UCSD-AML1 (cell line): Measurements from ENCODE around the gene DMAC2.
"Not testable (repeated sequence)": the region's sequence is repeated elsewhere in the genome, so short reads cannot be mapped to it uniquely, and the experiment has no call there.

Experiments
- DNase-seq: peaks from one replicate; lab custom pipeline; 2025; ENCODE audit not compliant: unreplicated experiment; lab: John Stamatoyannopoulos, UW

The DMAC2 gene

DNA sequence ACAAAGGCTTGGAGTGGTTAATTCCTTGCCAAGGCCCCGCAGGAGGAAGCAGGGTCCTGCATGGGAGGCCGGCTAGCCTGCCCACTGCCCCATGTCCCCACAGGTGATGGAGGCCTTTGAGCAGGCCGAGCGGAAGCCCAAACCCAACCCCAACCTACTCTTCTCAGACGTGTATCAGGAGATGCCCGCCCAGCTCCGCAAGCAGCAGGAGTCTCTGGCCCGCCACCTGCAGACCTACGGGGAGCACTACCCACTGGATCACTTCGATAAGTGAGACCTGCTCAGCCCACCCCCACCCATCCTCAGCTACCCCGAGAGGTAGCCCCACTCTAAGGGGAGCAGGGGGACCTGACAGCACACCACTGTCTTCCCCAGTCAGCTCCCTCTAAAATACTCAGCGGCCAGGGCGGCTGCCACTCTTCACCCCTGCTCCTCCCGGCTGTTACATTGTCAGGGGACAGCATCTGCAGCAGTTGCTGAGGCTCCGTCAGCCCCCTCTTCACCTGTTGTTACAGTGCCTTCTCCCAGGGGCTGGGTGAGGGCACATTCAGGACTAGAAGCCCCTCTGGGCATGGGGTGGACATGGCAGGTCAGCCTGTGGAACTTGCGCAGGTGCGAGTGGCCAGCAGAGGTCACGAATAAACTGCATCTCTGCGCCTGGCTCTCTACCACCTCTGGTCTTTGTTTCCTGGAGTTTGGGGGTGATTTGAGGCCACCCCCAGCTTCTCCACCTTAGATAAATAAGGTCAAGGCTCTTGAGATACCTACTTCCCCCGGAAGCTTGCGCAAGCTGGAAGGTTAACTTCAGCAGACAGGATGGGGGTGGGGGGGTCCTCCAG, 15.2 kb downstream of the DMAC2 start:
- no peak for DNase-seq

DNA sequence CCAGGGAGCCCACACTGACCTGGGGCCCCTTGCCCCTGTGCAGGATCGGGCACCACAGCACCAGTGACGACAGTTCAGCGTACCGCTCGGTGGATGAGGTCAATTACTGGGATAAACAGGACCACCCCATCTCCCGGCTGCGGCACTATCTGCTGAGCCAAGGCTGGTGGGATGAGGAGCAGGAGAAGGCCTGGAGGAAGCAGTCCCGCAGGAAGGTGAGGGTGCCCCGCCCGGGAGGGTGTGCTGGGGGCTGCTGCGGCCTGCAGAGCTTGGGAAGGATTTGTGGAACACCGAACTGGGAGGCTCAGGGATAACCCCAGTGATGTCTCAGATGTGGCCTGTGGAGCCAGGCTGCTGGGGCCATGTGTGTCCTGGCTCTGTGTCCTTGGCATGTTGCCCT, 16.8 kb downstream of the DMAC2 start:
- no peak for DNase-seq

DNA sequence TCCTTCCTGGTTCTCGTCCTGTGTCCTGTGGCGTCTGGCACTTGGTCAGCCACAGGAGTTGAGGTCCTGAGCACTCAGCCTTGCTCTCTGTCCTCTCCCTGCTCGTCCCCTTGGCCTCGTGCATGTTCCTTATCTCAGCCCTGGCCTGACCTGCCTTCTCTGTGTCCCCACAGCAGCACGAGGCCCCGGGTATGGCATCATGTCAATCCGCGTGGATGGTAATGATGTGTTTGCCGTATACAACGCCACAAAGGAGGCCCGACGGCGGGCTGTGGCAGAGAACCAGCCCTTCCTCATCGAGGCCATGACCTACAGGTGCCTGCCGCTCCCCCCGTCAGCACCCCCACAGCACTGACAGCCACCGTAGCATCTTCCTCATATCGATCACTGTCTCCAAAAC, 17.3 kb downstream of the DMAC2 start:
- no peak for DNase-seq

DNA sequence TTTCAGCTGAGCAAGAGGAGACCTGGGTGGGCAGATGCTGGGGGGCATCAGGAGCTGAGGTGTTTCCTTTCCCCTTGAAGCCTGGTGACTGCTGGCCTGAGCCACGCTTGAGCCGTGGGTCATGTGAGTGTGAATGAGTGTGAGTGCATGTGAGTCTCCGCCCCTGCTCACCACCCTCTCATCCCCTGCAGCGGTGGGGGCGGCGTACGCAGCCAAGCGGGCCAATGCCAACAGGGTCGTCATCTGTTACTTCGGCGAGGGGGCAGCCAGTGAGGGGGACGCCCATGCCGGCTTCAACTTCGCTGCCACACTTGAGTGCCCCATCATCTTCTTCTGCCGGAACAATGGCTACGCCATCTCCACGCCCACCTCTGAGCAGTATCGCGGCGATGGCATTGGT, 17.7 kb downstream of the DMAC2 start:
- DNase-seq: no peak

DNA sequence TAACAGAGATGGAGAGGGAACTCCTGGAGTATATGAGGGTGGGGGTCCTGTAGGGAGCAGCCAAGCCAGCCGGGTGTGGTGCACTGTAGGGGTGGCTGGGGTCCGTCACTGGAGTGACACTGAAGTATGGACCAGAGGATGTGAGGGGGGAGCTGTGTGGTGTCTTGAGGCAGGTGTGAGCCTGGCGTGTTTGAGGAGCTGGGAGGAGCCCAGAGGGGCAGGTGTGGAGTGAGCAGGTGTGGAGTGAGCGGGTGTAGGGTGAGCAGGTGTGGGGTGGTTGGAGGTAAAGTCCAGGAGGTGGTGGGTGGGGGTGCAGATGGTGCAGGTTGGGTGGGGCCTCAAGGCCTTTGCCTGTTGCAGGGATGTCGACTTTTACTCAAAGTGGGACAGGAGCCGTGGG, 18.4 kb downstream of the DMAC2 start:
- DNase-seq: no peak

DNA sequence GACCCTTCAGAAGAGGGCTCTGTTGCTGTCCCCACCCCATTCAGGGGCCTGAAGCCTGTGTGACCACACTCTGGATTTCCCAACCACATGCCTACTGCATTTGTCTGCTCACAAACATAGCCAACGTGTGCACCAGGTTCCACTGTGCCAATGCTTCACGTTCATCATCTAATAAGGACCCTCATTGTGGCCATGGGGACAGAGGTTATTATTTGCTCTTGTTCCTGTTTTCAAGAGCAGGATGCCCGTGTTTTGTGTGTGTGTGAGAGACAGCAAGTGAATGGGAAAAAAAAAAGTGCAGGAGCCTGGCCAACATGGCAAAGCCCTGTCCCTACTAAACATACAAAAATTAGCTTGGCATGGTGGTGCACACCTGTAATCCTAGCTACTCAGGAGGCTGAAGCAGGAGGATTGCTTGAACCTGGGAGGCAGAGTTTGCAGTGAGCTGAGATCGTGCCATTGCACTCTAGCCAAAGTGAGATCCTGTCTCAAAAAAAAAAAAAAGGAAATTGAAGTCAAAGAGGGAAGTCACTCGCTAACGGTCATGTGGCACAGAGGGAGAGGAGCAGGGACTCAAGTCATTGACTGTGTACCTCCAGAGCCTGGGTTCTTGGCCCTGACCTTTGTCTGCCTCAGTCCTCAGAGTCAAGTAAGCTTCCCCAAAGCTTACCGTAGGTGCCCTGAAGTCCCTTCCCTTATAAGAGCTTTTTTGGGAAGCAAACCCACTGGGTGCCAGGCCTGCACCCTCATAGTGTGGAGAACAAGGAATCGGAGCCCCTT, 19.4 kb downstream of the DMAC2 start:
- peak; percentile 38 for DNase-seq

DNA sequence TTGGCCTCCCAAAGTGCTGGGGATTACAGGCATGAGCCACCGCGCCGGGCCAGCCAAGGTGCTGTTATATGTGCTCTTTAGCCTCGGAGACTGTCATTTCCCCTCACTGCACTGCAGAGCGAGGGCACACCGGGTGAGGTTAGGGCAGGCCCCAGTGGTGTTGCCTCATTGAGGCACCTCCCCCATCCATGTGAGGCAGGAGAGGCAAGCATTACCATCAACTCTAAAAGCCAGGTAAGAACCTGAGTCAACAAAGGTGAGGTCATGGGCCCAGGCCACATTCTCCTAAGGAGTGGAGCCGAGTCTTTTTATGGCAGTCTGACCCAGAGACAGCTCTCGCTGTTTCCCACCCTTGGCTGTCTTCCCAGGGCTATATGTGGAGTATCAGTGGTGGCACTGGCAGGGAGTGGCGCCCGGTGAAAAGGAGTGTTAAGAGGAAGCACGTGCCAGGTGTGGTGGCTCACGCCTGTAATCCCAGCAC, 23.5 kb downstream of the DMAC2 start:
- DNase-seq: no peak

DNA sequence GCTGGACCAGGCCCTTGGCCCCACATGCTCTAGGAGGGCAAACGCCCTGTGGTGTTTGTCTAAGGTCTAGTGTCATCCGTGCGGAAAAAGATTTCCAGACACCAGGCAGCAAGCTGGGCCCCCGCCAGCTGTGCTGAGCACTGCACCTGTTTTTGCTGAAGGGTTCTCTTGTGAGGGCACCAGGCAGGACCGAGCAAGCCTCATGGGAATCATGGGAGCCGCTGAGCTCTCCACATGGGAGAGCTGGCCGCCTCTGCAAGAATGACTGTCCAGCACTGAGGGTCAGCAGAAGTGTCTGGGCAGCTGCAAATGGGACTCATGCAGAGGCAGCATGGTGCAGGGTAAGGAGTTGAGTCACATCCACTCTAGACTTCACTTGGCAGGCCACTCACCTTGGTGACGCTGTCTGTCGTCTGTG, 24.5 kb downstream of the DMAC2 start:
- DNase-seq: no peak

DNA sequence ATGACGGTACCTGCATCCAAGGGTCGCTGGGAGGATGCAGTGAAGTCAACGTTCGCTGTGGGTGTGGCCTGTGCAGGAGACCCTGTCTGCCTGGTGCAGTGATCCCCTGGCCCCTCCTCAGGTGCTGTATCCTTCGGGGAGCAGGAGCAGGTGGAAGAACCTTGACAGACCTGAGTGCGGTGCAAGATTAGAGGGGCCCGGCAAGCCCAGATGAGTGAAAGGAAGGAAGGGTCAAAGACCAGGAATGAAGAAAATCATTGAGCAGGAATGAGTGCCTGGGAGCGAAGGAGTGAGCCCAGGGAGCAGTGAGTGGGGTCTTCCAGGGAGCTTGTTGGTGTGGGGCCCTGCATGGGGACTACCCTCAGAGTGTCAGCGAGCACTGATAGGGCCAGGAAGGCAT, 25.3 kb downstream of the DMAC2 start:
- no peak for DNase-seq

DNA sequence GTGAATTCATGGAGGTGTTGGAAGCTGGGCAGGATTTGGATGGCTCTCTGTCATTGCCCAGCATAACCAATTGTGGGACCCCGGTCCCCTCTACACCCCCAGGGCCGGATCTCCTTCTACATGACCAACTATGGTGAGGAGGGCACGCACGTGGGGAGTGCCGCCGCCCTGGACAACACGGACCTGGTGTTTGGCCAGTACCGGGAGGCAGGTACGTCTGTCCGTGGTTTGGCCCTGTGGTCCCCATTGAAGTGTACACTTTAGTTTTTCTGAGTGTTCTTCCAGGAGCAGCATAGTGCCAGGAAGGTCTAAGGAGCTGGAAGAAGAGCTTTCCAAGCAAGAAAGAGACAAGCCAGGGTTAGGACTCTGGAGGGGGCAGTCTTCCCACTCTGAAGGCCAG, 25.8 kb downstream of the DMAC2 start:
- DNase-seq: no peak

DNA sequence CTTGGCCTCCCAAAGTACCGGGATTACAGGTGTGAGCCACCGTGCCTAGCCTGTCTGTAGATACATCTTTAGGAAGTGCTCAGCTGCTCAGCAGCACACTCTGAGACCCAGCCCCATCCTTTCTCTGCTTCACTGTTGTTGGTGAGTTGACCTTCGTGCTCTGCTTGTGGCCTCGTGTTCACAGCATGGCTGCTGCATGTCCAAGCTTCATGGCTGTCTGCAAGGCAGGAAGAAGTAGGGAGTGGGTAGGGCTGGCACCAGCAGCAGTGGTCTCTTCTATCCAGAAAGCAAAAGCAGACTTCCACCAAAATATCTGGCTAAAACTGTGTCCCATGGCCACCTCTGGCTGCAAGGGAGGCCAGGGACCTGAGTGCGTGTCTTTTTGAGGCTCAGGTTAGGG, 26.8 kb downstream of the DMAC2 start:
- no peak for DNase-seq

DNA sequence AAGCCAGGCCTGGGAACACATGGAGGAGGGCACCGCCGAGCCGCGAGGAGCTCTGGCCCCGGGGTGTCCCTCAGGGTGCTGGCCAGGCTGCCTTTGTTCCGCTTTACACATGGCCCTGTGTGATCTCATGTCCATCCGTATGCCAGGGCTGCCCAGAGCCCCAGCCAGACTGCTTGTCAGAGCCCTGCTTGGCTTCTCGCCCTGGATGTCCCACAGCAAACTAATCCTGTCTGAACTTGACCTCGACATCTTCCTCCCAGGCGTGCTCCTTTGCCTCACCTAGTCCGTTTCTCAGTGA, 27.8 kb downstream of the DMAC2 start:
- DNase-seq: no peak

DNA sequence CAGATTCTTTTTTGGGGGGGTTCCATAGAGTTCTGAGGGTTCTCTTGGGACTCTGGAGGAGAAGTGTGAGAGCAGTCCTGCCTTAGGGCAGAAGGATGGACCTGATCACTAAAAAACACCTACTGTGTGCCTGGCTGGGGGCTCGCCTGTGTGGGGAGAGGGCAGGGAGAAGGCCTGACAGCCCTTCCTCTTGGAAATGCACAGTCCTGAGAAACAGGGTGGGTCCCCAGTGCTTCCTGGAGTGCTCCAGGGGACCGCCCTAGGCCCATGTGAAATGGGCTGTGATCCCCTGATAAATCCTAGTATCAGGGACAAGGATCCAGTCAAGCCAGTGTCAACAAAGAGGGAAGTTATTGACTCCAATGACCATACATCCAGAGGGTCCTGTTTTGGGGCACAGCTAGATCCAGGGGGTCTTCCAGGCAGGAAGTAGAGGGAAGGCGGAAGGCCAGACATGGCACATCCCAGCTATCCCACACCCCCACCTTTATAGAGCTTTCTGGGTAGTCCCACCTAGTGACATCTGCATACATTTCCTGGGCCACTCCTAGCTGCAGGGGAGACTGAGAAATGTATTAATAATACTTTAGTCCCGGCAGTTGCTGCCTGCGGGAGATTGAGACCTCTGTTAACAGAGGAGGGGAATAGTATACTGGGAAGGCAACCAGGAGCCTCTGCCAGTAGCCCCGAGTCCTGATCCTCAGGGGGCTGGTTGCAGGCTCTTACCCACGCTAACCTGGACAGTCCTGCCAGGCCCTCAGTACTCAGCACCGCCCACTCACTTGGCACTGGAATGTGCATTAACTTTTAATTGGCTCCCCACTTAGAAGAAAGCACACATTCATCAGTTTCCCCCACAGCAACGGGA, 28.4 kb downstream of the DMAC2 start:
- no peak for DNase-seq

DNA sequence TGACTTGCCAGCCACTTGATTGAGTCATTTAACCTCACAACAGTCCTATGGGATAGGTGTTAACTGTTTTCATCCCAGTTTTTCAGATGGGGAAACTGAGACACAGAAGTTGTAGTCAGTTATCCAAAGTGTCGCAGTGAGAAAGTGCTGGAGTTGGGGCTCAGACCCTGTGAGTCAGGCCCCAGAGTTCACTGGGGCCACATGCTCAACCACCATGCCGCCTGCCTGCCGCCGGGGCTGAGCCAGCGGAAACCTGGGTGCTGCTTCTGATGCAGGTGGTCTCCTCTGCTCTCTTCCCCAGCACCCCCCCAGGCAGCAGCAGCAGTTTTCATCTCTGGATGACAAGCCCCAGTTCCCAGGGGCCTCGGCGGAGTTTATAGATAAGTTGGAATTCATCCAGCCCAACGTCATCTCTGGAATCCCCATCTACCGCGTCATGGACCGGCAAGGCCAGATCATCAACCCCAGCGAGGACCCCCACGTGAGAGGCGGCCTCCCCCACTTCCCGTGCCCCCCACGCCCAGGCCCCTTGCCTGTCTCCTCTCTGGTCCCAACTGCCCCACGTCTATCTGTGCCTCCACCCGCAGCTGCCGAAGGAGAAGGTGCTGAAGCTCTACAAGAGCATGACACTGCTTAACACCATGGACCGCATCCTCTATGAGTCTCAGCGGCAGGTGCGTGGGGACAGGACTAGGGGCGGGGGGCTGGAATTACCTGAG, 29.2 kb downstream of the DMAC2 start:
- no peak for DNase-seq

DNA sequence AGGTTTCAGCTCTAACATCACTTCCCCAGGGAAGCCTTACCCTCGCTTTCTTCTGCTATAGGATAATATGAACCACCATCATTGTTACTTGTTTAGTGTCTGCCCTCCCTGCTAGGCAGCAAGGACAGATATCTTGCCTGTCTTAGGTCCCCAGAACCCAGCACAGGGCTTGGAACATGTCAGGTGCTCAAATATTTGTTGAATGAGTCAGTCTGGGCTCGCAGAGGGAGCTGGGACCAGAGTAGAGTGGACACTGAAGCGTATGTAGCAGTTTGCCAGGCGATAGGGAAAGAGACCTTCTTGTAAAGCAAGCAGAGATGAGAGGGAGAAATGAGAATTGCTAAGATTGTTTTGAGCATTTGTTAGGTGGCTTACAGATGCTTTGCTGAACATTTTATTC, 30.4 kb downstream of the DMAC2 start:
- DNase-seq: no peak

DNA sequence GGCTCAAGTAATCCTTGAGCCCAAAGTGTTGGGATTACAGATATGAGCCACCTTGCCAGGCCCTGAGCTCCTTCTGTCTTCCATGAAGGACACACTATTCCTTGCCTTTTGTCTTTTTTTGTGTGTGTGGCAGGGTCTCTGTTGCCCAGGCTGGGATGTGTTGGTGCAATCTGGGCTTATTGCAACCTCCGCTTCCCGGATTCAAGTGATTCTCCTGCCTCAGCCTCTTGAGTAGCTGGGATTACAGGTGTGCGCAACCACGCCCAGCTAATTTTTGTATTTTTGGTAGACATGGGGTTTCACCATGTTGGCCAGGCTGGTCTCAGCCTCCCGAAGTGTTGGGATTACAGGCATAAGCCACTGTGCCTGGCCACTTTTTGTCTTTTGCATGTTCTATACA, 30.9 kb downstream of the DMAC2 start:
- not testable (repeated sequence) for DNase-seq

DNA sequence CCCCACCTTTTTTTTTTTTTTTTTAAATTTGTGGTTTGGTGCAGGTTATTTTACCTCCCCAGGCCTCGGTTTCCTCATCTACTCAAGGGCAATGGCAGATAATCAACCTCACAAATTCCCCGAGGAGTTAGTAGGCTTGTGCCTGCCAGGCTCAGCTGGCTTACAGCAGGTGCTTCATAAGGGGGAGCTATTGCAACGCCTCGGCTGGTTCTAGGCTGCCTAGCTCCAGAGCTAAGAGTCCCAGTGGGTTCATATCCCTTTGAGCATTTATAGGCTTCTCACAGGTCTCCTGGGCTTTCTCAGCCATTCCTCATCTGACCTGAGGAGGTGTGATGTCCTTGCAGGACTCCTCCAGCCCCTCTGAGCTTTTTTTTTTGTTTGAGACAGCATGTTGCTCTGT, 31.5 kb downstream of the DMAC2 start:
- peak; percentile 36 for DNase-seq

DNA sequence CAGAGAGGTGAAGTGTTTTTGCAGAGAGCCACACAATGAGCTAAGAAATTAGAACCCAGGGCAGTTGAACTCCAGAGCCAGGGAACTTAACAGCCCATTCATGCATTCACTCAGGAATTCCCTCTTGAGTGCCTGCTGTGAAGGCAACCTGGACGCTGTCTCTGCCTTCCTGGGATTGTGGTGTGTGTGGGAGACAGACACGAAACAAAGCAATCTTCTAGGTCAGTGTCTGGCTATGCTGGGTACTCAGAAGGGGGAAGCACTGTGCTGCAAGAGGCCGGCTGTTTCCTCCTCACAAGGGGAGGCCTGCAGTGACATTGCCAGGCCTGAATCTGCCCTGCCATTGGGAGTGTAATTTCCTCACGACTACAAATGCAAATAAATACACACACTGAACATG, 32.4 kb downstream of the DMAC2 start:
- peak; percentile 58 for DNase-seq

DNA sequence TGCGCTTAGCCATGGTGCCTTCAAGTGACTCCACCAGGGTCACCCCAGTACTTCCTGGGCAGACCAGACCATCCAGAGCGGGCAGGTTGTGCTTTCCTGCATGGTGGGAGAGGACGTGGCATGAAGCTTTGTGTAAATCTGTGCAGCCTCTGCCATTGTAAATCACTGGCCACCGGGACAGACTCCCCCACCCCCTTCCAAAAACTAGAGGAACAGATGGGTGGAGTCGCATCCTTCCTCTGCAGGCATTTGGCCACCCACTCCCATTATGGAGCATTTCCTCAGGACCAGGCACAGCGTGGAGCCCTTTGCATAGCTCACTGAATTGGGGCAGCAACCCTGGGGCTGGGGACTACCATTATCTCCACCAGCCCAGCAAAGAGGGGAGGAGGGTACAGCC, 33.9 kb downstream of the DMAC2 start:
- DNase-seq: no peak

DNA sequence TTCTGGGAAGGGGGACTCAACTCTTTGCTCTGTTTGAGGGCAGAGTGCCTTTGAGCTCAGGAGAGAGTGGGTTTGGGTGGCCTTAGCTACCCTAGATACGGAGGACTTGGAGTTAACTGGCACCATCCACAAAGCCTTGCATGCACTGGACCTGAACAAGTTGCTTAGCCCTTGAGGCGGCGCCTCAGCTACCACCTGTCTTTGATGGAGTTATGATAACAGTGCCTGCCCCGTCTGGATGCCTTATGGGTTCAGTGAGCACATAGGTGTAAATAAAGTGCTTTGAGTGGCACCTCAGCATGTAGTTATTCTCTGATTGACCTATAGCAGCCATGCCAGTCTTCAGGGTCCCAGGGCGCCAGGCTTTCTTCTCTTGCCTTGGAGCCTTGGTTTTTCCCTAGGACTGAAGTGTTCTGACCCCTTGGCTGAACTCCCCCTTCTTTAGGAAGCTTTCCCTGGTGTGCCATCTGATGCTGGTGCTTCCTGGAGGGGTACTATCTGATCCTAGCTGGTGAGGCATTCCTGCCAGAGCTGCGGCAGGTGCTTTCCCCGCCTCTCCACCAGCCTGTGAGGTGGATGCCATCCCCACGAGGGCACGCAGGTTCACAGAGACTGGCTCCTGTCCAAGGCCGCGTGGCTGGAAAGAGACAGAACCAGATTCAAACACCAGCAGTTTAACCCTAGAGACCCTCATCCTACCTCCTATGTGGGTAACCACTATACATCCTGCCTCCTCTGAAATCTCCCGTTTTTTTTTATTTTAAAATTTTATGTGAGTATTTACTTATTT, 36.3 kb downstream of the DMAC2 start:
- no peak for DNase-seq
